ENCODE measurements around the gene KIF11. TPM values are rescaled to one million over a fixed set of nuclear protein-coding genes. Genes with fewer than 3 reads are reported as not detected.

KIF11 gene
- total and polyA plus RNA-seq, 2 of the 13 experiments (the other 11 are each of a cell fraction or from before 2014, with no cell fraction given), result 8.7 to 38.4 TPM

DNA sequence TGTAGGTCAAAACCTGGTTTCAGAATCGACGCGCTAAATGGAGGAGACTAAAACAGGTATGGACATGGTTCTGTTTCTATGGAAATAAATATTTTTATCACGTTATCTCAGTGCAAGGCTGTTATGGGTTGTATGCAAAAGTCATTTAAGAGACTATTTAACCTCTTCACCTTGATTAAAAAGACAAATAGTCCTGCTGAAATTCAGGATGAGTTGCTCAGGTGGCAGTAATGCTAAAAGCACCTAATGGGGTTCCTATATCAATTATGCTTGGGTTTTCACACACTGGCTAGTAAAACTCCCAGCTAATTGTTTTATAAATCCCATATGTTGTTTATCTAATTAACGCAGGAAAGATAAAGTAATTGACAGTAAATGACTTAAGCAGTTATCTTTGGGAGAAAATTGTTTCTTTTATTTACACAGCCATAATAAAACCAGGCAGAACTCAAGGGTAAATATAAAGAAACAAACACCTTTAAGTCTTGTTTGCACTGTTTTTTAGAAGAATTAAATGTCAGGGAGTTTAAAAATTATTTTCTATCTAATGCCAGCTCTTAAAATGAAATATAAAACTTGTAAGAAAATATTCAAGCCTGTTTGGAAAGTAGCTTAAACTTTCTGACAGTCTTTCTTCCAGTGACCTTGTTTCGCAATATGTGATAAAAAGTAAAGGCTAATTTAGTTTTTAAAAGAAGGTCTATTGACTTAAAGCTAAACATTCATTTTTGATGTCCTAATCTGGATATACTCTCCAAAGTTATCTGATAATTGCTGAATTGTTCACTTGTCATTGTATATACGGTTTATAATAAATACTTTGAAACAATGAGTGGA lies 100.0 kb downstream of the KIF11 start:
- in situ Hi-C loops (cut with HindIII; ENCODE audit: extremely low pct_ligation_motif_present, low pct_unique_long_range_greater_than_20kb), result no loop called here
- Histone ChIP-seq H3K9ac (ENCODE audit: insufficient read depth, low read depth, low read length) (peak overlapping the region; percentile 92), H4K20me1 (ENCODE audit: insufficient read depth, low read length) (peaks cover 13% of the 10 kb centered on the region; the same call in 1 of the 2 replicates), H3K27ac (ENCODE audit: extremely low read length, insufficient read depth, low read length) (peak overlapping the region; percentile 81), H3K79me2 (ENCODE audit: insufficient read depth, low read length) (peaks cover 54% of the 10 kb centered on the region), H3K4me2 (ENCODE audit: low read depth, low read length) (peak overlapping the region; percentile 99), H2AFZ (ENCODE audit: low read length) (no peak overlapping the region), H3K36me3 (replicated peaks in 1 of 2; ENCODE audit: control insufficient read depth in 1 of 2, insufficient read depth in 2 of 2, low read length in 2 of 2) (peaks cover 0 to 5% of the 10 kb centered on the region in 2 experiments; a peak in 2 of 5 replicates), H3K27me3 (ENCODE audit: control insufficient read depth in 1 of 2, insufficient read depth in 2 of 2, low read length in 2 of 2) (no peaks in the 10 kb centered on the region; a peak in 1 of 5 replicates), H3K4me1 (ENCODE audit: insufficient read depth, low read length) (peaks cover 56% of the 10 kb centered on the region), H3K4me3 (replicated peaks in 1 of 3; ENCODE audit: insufficient read depth in 1 of 3, low read depth in 2 of 3, low read length in 3 of 3) (peak overlapping the region; percentile 80 to 98 (median 94)), H3K9me3 (ENCODE audit: low read length) (no peaks in the 10 kb centered on the region)
- ATAC-seq (no peak), FAIRE-seq (no peak), DNase-seq (ENCODE audit: low spot score) (no peak)
- no TSS peak for BruUV-seq (replicated peaks)
- CTCF ChIA-PET (ENCODE audit: low intra/inter-chr PET ratio, low total read pairs), result no interaction called here
- intact Hi-C loops (cut with micrococcal nuclease; ENCODE audit: unreplicated experiment), result no loop called here
- POLR2A ChIA-PET, result interaction anchor here (0.9 to 2.1 kb wide), 4 partner anchors 64 to 155 kb away, joined by 3 to 5 read pairs (median 4); partner anchors contain the start of genes EXOC6 and IDE
- 6% methylated on average over 7 of the region's 7 CpGs for WGBS (ENCODE audit: low lambda C conversion rate)
- TF ChIP-seq ZNF556 (CRISPR knock-in tag; IDR thresholded peaks at IDR 0.05; ENCODE audit: borderline replicate concordance), result no peak
- TF ChIP-seq, protein P1, sequence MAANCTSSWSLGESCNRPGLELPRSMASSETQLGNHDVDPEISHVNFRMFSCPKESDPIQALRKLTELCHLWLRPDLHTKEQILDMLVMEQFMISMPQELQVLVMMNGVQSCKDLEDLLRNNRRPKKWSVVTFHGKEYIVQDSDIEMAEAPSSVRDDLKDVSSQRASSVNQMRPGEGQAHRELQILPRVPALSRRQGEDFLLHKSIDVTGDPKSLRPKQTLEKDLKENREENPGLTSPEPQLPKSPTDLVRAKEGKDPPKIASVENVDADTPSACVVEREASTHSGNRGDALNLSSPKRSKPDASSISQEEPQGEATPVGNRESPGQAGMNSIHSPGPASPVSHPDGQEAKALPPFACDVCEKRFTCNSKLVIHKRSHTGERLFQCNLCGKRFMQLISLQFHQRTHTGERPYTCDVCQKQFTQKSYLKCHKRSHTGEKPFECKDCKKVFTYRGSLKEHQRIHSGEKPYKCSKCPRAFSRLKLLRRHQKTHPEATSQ (CRISPR knock-in tag; IDR thresholded peaks at IDR 0.05; ENCODE audit: borderline replicate concordance), result no peak
- TF ChIP-seq, protein P2, sequence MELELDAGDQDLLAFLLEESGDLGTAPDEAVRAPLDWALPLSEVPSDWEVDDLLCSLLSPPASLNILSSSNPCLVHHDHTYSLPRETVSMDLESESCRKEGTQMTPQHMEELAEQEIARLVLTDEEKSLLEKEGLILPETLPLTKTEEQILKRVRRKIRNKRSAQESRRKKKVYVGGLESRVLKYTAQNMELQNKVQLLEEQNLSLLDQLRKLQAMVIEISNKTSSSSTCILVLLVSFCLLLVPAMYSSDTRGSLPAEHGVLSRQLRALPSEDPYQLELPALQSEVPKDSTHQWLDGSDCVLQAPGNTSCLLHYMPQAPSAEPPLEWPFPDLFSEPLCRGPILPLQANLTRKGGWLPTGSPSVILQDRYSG (CRISPR knock-in tag; IDR thresholded peaks at IDR 0.05), result no peak
- TF ChIP-seq SAFB2 (CRISPR knock-in tag; IDR thresholded peaks at IDR 0.05; ENCODE audit: borderline replicate concordance, low read depth), result no peak
- TF ChIP-seq, protein P3, sequence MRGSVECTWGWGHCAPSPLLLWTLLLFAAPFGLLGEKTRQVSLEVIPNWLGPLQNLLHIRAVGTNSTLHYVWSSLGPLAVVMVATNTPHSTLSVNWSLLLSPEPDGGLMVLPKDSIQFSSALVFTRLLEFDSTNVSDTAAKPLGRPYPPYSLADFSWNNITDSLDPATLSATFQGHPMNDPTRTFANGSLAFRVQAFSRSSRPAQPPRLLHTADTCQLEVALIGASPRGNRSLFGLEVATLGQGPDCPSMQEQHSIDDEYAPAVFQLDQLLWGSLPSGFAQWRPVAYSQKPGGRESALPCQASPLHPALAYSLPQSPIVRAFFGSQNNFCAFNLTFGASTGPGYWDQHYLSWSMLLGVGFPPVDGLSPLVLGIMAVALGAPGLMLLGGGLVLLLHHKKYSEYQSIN (CRISPR knock-in tag; IDR thresholded peaks at IDR 0.05; ENCODE audit: borderline replicate concordance), result no peak
- TF ChIP-seq, protein P4, sequence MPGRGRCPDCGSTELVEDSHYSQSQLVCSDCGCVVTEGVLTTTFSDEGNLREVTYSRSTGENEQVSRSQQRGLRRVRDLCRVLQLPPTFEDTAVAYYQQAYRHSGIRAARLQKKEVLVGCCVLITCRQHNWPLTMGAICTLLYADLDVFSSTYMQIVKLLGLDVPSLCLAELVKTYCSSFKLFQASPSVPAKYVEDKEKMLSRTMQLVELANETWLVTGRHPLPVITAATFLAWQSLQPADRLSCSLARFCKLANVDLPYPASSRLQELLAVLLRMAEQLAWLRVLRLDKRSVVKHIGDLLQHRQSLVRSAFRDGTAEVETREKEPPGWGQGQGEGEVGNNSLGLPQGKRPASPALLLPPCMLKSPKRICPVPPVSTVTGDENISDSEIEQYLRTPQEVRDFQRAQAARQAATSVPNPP (CRISPR knock-in tag; IDR thresholded peaks at IDR 0.05), result no peak
- peak; percentile 48; the same call in 1 of the 2 replicates for TF ChIP-seq TCF7L2 (IDR thresholded peaks at IDR 0.05; ENCODE audit: low read depth, low read length)
- TF ChIP-seq RORA (CRISPR knock-in tag; IDR thresholded peaks at IDR 0.05), result no peak
- TF ChIP-seq MAFF (IDR thresholded peaks at IDR 0.05; ENCODE audit: low read depth, low read length), result no peak
- peak; percentile 34; the same call in 1 of the 2 replicates for TF ChIP-seq SAP130 (CRISPR knock-in tag; IDR thresholded peaks at IDR 0.05; ENCODE audit: low read depth)
- TF ChIP-seq ZNF530 (CRISPR knock-in tag; IDR thresholded peaks at IDR 0.05; ENCODE audit: low read depth), result no peak
- TF ChIP-seq, protein P5, sequence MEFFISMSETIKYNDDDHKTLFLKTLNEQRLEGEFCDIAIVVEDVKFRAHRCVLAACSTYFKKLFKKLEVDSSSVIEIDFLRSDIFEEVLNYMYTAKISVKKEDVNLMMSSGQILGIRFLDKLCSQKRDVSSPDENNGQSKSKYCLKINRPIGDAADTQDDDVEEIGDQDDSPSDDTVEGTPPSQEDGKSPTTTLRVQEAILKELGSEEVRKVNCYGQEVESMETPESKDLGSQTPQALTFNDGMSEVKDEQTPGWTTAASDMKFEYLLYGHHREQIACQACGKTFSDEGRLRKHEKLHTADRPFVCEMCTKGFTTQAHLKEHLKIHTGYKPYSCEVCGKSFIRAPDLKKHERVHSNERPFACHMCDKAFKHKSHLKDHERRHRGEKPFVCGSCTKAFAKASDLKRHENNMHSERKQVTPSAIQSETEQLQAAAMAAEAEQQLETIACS (CRISPR knock-in tag; IDR thresholded peaks at IDR 0.05), result no peak
- no peak for TF ChIP-seq ZIK1 (CRISPR knock-in tag; IDR thresholded peaks at IDR 0.05; ENCODE audit: borderline replicate concordance, low read depth)
- no peak for TF ChIP-seq NFE2 (CRISPR knock-in tag; IDR thresholded peaks at IDR 0.05)
- TF ChIP-seq ZNF30 (CRISPR knock-in tag; IDR thresholded peaks at IDR 0.05), result no peak
- no peak for TF ChIP-seq ZNF335 (CRISPR knock-in tag; IDR thresholded peaks at IDR 0.05)
- no peak for TF ChIP-seq NCOR1 (IDR thresholded peaks at IDR 0.05; ENCODE audit: borderline replicate concordance, low read length)
- TF ChIP-seq ZBTB21 (CRISPR knock-in tag; IDR thresholded peaks at IDR 0.05), result no peak

Data from HepG2 (cell line).